CD4-positive, alpha-beta T cell treated with Interleukin-10 for 1 hour (primary cell): ENCODE measurements around the gene CHRNE.

Source experiments
- DNase-seq: peaks from one replicate; pipeline ENCODE4 v3.0.0-alpha.2; 2020

The CHRNE gene

GRCh38 chr17:4901648-4902344 is 1.1 kb downstream of the CHRNE start:
- peak; percentile 50 for DNase-seq

GRCh38 chr17:4901108-4901647 is 1.7 kb downstream of the CHRNE start:
- no peak for DNase-seq

- DNase-seq: peak; percentile 82
These were observed 2.4 kb downstream of the CHRNE start for GRCh38 chr17:4900231-4901107.

- DNase-seq: peak; percentile 94
These were observed 3.3 kb downstream of the CHRNE start, which contains the start of gene C17orf107 for GRCh38 chr17:4899341-4900230. Gene C17orf107, plus strand, starts transcription at chr17:4899536. Its CDS starts 227 bp downstream, at chr17:4899763.

- DNase-seq: no peak
These were observed 4.0 kb downstream of the CHRNE start for GRCh38 chr17:4898927-4899326.

- DNase-seq: no peak
These were observed 4.5 kb downstream of the CHRNE start for GRCh38 chr17:4898351-4898750.

GRCh38 chr17:4897785-4898184 is 5.1 kb downstream of the CHRNE start:
- DNase-seq: no peak

GRCh38 chr17:4897198-4897687 is 5.7 kb downstream of the CHRNE start:
- no peak for DNase-seq

- no peak for DNase-seq
These were observed 6.3 kb downstream of the CHRNE start for GRCh38 chr17:4896332-4897197.

GRCh38 chr17:4895657-4896331 is 7.1 kb downstream of the CHRNE start:
- no peak for DNase-seq

GRCh38 chr17:4895121-4895520 is 7.8 kb downstream of the CHRNE start:
- DNase-seq: no peak

- DNase-seq: no peak
These were observed 9.0 kb downstream of the CHRNE start for GRCh38 chr17:4893721-4894560.

GRCh38 chr17:4893272-4893671 is 9.6 kb downstream of the CHRNE start:
- DNase-seq: no peak

- DNase-seq: no peak
These were observed 10.2 kb downstream of the CHRNE start for GRCh38 chr17:4892499-4893221.

GRCh38 chr17:4891411-4892410 is 11.2 kb downstream of the CHRNE start:
- no peak for DNase-seq

GRCh38 chr17:4887581-4887980 is 15.3 kb downstream of the CHRNE start:
- DNase-seq: no peak

- DNase-seq: no peak
These were observed 16.1 kb downstream of the CHRNE start for GRCh38 chr17:4886830-4887229.

- DNase-seq: no peak
These were observed 18.4 kb downstream of the CHRNE start for GRCh38 chr17:4884489-4884888.
